MM.1S (cell line): Measurements from ENCODE around the gene TEX14.

Experiments
- DNase-seq: peaks from one replicate; pipeline ENCODE4 v3.0.0-alpha.2; 2015
- H2AFZ ChIP-seq: fragments of 300-600 bp; sonication (generic); 2 replicates; pipeline ENCODE4 v1.6.0; 2016; ENCODE audit warnings: antibody characterized with exemption, low read length
- H3F3A ChIP-seq: fragments of 300-600 bp; sonication (generic); 2 replicates; pipeline ENCODE4 v1.6.1; 2016; ENCODE audit warnings: mild to moderate bottlenecking, antibody characterized with exemption, low read length, moderate library complexity, mixed read lengths; ENCODE audit not compliant: insufficient read depth
- H3K27ac ChIP-seq: fragments of 300-600 bp; sonication (generic); 2 replicates; pipeline ENCODE4 v1.5.1; 2016; ENCODE audit warnings: mild to moderate bottlenecking, low read length
- H3K27me3 ChIP-seq: fragments of 300-600 bp; sonication (generic); replicated peaks from 2 replicates; pipeline ENCODE4 v1.6.0; 2016; ENCODE audit warnings: low read length; ENCODE audit not compliant: insufficient read depth
- H3K36me3 ChIP-seq: fragments of 300-600 bp; sonication (generic); replicated peaks from 2 replicates; pipeline ENCODE4 v1.6.1; 2016; ENCODE audit warnings: mild to moderate bottlenecking, low read length, mixed read lengths; ENCODE audit not compliant: insufficient read depth
- H3K4me1 ChIP-seq: fragments of 300-600 bp; sonication (generic); 2 replicates; pipeline ENCODE4 v1.6.1; 2016; ENCODE audit warnings: low read length, mixed read lengths
- H3K4me2 ChIP-seq: fragments of 300-600 bp; sonication (generic); 2 replicates; pipeline ENCODE4 v1.6.0; 2016; ENCODE audit warnings: low read depth, low read length
- H3K4me3 ChIP-seq: fragments of 300-600 bp; sonication (generic); 2 replicates; pipeline ENCODE4 v1.5.1; 2016; ENCODE audit warnings: low read length, mixed read lengths
- H3K79me2 ChIP-seq: fragments of 300-600 bp; sonication (generic); 2 replicates; pipeline ENCODE4 v1.6.1; 2016; ENCODE audit warnings: mixed run types, low read length, mixed read lengths
- H3K9ac ChIP-seq: fragments of 300-600 bp; sonication (generic); 2 replicates; pipeline ENCODE4 v1.6.1; 2016; ENCODE audit warnings: low read length, mixed read lengths
- H3K9me2 ChIP-seq: fragments of 300-600 bp; sonication (generic); replicated peaks from 2 replicates; pipeline ENCODE4 v1.6.1; 2016; ENCODE audit warnings: mild to moderate bottlenecking, low read length, mixed read lengths; ENCODE audit not compliant: insufficient read depth
- H3K9me3 ChIP-seq: fragments of 300-600 bp; sonication (generic); replicated peaks from 2 replicates; pipeline ENCODE4 v1.6.1; 2016; ENCODE audit warnings: mild to moderate bottlenecking, low read length, mixed read lengths; ENCODE audit not compliant: insufficient read depth
- H4K20me1 ChIP-seq: fragments of 300-600 bp; sonication (generic); 2 replicates; pipeline ENCODE4 v1.6.1; 2016; ENCODE audit warnings: mild to moderate bottlenecking, low read length, moderate library complexity, mixed read lengths; ENCODE audit not compliant: insufficient read depth
- EZH2 ChIP-seq: fragments of 300-600 bp; sonication (generic); optimal IDR thresholded peaks from 2 replicates; pipeline ENCODE3; 2017; ENCODE audit warnings: low read depth, mild to moderate bottlenecking, antibody characterized with exemption, low read length, mixed read lengths
- EZH2phosphoT487 ChIP-seq: fragments of 300-600 bp; sonication (generic); IDR thresholded peaks from 2 replicates; pipeline ENCODE4 v1.6.1; 2018; ENCODE audit warnings: antibody characterized with exemption, low read length
- TF ChIP-seq, protein P1 (sequence below): fragments of 300-600 bp; sonication (generic); IDR thresholded peaks from 2 replicates; pipeline ENCODE4 v1.5.1; 2016; ENCODE audit warnings: antibody characterized with exemption, low read length, mixed read lengths

TEX14 gene

DNA sequence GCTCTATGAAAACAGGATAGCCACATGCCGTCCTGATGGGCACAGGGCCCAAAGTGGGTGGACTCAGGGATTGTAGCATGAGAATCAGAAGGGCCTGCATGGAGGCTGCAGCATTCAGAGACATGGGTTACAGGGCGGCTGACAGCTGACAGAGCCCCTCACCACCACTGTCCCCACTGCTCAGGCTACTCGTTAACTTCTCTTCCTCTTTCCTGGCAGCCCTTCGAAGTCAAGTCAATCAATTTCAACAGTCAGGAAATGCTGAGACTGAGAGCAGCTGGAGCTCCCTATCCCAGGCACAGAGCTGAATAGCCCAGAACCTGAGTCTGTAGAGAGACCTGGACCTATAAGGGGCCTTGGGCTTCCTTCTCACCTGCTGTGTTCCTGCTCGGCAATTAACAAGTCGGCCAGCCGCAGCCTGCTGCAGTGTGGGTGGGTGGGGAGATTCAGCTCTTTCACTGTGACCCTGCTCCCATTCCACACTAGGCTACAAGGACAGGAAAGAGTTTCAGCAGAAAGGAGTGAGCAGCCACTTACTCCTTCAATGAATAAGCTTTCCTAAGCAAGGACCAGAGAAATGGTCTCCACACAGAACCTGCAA lies 76.9 kb downstream of the TEX14 start:
- H3K27me3 ChIP-seq, result no peaks in the 10 kb centered on the region
- H3K9me3 ChIP-seq, result no peaks in the 10 kb centered on the region
- no peaks in the 10 kb centered on the region for H3K36me3 ChIP-seq
- H4K20me1 ChIP-seq, result no peaks in the 10 kb centered on the region
- H3F3A ChIP-seq, result peaks cover 9% of the 10 kb centered on the region
- no peak for DNase-seq
- peaks cover 34% of the 10 kb centered on the region for H3K4me1 ChIP-seq
- no peak overlapping the region for H3K9ac ChIP-seq
- no peaks in the 10 kb centered on the region for H3K9me2 ChIP-seq
- H3K4me3 ChIP-seq, result no peak overlapping the region
- no peak for TF ChIP-seq EZH2
- TF ChIP-seq EZH2phosphoT487, result no peak
- TF ChIP-seq, protein P1, sequence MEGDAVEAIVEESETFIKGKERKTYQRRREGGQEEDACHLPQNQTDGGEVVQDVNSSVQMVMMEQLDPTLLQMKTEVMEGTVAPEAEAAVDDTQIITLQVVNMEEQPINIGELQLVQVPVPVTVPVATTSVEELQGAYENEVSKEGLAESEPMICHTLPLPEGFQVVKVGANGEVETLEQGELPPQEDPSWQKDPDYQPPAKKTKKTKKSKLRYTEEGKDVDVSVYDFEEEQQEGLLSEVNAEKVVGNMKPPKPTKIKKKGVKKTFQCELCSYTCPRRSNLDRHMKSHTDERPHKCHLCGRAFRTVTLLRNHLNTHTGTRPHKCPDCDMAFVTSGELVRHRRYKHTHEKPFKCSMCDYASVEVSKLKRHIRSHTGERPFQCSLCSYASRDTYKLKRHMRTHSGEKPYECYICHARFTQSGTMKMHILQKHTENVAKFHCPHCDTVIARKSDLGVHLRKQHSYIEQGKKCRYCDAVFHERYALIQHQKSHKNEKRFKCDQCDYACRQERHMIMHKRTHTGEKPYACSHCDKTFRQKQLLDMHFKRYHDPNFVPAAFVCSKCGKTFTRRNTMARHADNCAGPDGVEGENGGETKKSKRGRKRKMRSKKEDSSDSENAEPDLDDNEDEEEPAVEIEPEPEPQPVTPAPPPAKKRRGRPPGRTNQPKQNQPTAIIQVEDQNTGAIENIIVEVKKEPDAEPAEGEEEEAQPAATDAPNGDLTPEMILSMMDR, result no peak
- H3K4me2 ChIP-seq, result no peak overlapping the region
- H2AFZ ChIP-seq, result no peak overlapping the region
- H3K27ac ChIP-seq, result no peak overlapping the region
- H3K79me2 ChIP-seq, result no peaks in the 10 kb centered on the region

DNA sequence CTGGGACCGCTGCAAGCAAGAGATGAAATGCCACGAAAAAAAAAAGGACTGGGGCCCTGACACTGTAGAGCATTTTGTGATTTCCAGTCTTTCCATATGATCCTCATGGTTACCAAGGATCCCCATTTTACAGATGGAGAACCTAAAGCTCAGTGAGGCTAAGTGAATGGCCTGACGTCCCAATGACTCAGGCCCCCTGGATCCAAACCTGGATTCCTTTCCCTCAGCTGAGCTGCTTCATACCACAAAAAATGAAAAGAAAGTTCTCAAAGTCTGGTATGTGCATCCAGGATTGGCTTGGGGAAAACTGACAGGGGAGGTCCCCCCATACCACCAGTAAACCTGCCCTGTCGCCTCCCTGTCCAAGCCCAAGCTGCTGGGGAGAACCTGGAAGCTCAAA lies 80.5 kb downstream of the TEX14 start:
- no peak for DNase-seq
- peaks cover 10% of the 10 kb centered on the region for H3K4me1 ChIP-seq
- no peaks in the 10 kb centered on the region for H4K20me1 ChIP-seq
- H3K36me3 ChIP-seq, result no peaks in the 10 kb centered on the region
- H3K27me3 ChIP-seq, result no peaks in the 10 kb centered on the region
- no peak overlapping the region for H3K4me2 ChIP-seq
- H3F3A ChIP-seq, result no peaks in the 10 kb centered on the region
- no peak overlapping the region for H3K4me3 ChIP-seq
- H3K9ac ChIP-seq, result no peak overlapping the region
- H3K9me3 ChIP-seq, result no peaks in the 10 kb centered on the region
- no peak overlapping the region for H3K27ac ChIP-seq
- no peaks in the 10 kb centered on the region for H3K9me2 ChIP-seq
- no peaks in the 10 kb centered on the region for H3K79me2 ChIP-seq
- TF ChIP-seq EZH2phosphoT487, result no peak
- TF ChIP-seq, protein P1, result no peak
- no peak for TF ChIP-seq EZH2
- H2AFZ ChIP-seq, result no peak overlapping the region

DNA sequence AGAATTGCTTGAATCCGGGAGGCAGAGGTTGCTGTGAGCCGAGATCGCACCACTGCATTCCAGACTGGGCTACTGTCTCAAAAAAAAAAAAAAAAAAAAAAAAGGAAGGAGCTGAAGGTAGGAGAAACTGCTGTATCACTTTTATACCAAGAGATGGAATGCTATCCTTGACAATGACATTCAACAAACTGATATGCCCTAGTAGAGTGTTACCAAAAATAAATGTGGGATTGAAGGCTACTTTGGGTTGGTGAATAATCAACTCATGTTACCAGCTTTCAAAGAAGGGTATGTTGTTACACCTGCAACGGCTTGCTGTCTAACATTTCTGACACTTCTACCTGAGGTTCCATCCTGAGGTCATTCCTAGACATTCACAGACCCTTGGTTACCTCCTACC lies 84.9 kb downstream of the TEX14 start:
- no peaks in the 10 kb centered on the region for H3K9me2 ChIP-seq
- H3K36me3 ChIP-seq, result no peaks in the 10 kb centered on the region
- no peak overlapping the region for H2AFZ ChIP-seq
- no peak overlapping the region for H3K4me3 ChIP-seq
- H3K9ac ChIP-seq, result no peak overlapping the region
- DNase-seq, result no peak
- no peak overlapping the region for H3K4me2 ChIP-seq
- H3K27ac ChIP-seq, result no peak overlapping the region
- TF ChIP-seq EZH2 (no peak), EZH2phosphoT487 (no peak)
- TF ChIP-seq, protein P1, result no peak
- no peaks in the 10 kb centered on the region for H3F3A ChIP-seq
- H4K20me1 ChIP-seq, result no peaks in the 10 kb centered on the region
- no peaks in the 10 kb centered on the region for H3K79me2 ChIP-seq
- H3K4me1 ChIP-seq, result no peaks in the 10 kb centered on the region
- no peaks in the 10 kb centered on the region for H3K27me3 ChIP-seq
- H3K9me3 ChIP-seq, result no peaks in the 10 kb centered on the region
